Measurements from ENCODE around the gene KCNG2. TPM values are rescaled to one million over a fixed set of nuclear protein-coding genes. Genes with fewer than 3 reads are reported as not detected.

KCNG2 gene
- total and polyA plus RNA-seq, 2 of the 13 experiments (the other 11 are each of a cell fraction or from before 2014, with no cell fraction given) = not detected

DNA sequence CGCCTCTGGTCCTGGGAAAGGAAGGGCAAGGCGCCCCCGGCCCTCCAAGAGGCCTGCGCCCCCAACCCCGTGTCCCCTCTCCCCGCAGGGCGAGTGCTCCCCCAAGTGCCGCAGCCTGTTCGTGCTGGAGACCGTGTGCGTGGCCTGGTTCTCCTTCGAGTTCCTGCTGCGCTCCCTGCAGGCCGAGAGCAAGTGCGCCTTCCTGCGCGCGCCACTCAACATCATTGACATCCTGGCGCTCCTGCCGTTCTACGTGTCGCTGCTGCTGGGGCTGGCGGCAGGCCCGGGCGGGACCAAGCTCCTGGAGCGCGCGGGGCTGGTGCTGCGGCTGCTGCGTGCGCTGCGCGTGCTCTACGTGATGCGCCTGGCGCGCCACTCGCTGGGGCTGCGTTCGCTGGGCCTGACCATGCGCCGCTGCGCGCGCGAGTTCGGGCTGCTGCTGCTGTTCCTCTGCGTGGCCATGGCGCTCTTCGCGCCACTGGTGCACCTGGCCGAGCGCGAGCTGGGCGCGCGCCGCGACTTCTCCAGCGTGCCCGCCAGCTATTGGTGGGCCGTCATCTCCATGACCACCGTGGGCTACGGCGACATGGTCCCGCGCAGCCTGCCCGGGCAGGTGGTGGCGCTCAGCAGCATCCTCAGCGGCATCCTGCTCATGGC is 101.3 kb downstream of the KCNG2 start:
- ChIA-PET CTCF (ENCODE audit: low intra/inter-chr PET ratio, low total read pairs) (no interaction called here), POLR2A (no interaction called here)
- 99% methylated on average over 51 of the region's 70 CpGs for WGBS (ENCODE audit: low lambda C conversion rate)
- DNase-seq (ENCODE audit: low spot score) (no peak), ATAC-seq (no peak), FAIRE-seq (no peak)
- no peaks in the 10 kb centered on the region for H3K79me2 ChIP-seq (ENCODE audit: insufficient read depth, low read length)
- peaks cover 9% of the 10 kb centered on the region; the same call in 1 of the 2 replicates for H4K20me1 ChIP-seq (ENCODE audit: insufficient read depth, low read length)
- peaks cover 0 to 3% of the 10 kb centered on the region in 2 experiments; a peak in 2 of 5 replicates for H3K36me3 ChIP-seq (replicated peaks in 1 of 2; ENCODE audit: control insufficient read depth in 1 of 2, insufficient read depth in 2 of 2, low read length in 2 of 2)
- intact Hi-C loops (cut with micrococcal nuclease; ENCODE audit: unreplicated experiment) (no loop called here), in situ Hi-C loops (cut with HindIII; ENCODE audit: extremely low pct_ligation_motif_present, low pct_unique_long_range_greater_than_20kb) (no loop called here)
- no peaks in the 10 kb centered on the region for H3K27me3 ChIP-seq (ENCODE audit: control insufficient read depth in 1 of 2, insufficient read depth in 2 of 2, low read length in 2 of 2)
- peak; percentile 8; the same call in 1 of the 2 replicates for TF ChIP-seq HOXA3 (CRISPR knock-in tag; IDR thresholded peaks at IDR 0.05)
- TF ChIP-seq, protein P1, sequence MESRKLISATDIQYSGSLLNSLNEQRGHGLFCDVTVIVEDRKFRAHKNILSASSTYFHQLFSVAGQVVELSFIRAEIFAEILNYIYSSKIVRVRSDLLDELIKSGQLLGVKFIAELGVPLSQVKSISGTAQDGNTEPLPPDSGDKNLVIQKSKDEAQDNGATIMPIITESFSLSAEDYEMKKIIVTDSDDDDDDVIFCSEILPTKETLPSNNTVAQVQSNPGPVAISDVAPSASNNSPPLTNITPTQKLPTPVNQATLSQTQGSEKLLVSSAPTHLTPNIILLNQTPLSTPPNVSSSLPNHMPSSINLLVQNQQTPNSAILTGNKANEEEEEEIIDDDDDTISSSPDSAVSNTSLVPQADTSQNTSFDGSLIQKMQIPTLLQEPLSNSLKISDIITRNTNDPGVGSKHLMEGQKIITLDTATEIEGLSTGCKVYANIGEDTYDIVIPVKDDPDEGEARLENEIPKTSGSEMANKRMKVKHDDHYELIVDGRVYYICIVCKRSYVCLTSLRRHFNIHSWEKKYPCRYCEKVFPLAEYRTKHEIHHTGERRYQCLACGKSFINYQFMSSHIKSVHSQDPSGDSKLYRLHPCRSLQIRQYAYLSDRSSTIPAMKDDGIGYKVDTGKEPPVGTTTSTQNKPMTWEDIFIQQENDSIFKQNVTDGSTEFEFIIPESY (CRISPR knock-in tag; IDR thresholded peaks at IDR 0.05) = peak; percentile 59; the same call in 1 of the 2 replicates
- TF ChIP-seq, protein P2, sequence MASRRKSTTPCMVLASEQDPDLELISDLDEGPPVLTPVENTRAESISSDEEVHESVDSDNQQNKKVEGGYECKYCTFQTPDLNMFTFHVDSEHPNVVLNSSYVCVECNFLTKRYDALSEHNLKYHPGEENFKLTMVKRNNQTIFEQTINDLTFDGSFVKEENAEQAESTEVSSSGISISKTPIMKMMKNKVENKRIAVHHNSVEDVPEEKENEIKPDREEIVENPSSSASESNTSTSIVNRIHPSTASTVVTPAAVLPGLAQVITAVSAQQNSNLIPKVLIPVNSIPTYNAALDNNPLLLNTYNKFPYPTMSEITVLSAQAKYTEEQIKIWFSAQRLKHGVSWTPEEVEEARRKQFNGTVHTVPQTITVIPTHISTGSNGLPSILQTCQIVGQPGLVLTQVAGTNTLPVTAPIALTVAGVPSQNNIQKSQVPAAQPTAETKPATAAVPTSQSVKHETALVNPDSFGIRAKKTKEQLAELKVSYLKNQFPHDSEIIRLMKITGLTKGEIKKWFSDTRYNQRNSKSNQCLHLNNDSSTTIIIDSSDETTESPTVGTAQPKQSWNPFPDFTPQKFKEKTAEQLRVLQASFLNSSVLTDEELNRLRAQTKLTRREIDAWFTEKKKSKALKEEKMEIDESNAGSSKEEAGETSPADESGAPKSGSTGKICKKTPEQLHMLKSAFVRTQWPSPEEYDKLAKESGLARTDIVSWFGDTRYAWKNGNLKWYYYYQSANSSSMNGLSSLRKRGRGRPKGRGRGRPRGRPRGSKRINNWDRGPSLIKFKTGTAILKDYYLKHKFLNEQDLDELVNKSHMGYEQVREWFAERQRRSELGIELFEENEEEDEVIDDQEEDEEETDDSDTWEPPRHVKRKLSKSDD (CRISPR knock-in tag; IDR thresholded peaks at IDR 0.05; ENCODE audit: low read depth) = 0 out of 2 replicates have a peak, but pooled peaks have one; percentile 24
- TF ChIP-seq, protein P3, sequence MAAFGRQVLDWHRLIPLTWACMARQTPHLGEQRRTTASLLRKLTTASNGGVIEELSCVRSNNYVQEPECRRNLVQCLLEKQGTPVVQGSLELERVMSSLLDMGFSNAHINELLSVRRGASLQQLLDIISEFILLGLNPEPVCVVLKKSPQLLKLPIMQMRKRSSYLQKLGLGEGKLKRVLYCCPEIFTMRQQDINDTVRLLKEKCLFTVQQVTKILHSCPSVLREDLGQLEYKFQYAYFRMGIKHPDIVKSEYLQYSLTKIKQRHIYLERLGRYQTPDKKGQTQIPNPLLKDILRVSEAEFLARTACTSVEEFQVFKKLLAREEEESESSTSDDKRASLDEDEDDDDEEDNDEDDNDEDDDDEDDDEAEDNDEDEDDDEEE (CRISPR knock-in tag; IDR thresholded peaks at IDR 0.05) = no peak
- TF ChIP-seq RBM22 (optimal IDR thresholded peaks at IDR 0.05; ENCODE audit: low read length) = peak; percentile 30
- TF ChIP-seq ZC3H13 (CRISPR knock-in tag; IDR thresholded peaks at IDR 0.05) = peak; percentile 70; the same call in 1 of the 2 replicates
- no peak for TF ChIP-seq MZF1 (CRISPR knock-in tag; IDR thresholded peaks at IDR 0.05; ENCODE audit: borderline replicate concordance)
- TF ChIP-seq ONECUT2 (CRISPR knock-in tag; IDR thresholded peaks at IDR 0.05) = no peak
- no peak; the same call in 1 of the 2 replicates for TF ChIP-seq PAF1 (CRISPR knock-in tag; IDR thresholded peaks at IDR 0.05)
- H3K4me3 ChIP-seq (replicated peaks in 1 of 3; ENCODE audit: insufficient read depth in 1 of 3, low read depth in 2 of 3, low read length in 3 of 3) = no peak overlapping the region
- peaks cover 35% of the 10 kb centered on the region for H3K9me3 ChIP-seq (ENCODE audit: low read length)
- H3K27ac ChIP-seq (ENCODE audit: extremely low read length, insufficient read depth, low read length) = no peak overlapping the region
- no peaks in the 10 kb centered on the region for H3K4me1 ChIP-seq (ENCODE audit: insufficient read depth, low read length)
- no peak overlapping the region for H3K4me2 ChIP-seq (ENCODE audit: low read depth, low read length)
- H2AFZ ChIP-seq (ENCODE audit: low read length) = no peak overlapping the region
- H3K9ac ChIP-seq (ENCODE audit: insufficient read depth, low read depth, low read length) = no peak overlapping the region
- BruUV-seq (replicated peaks) = no TSS peak

Measured in HepG2 (cell line).